Measurements from ENCODE around the gene PRDM1.

PRDM1 gene

DNA sequence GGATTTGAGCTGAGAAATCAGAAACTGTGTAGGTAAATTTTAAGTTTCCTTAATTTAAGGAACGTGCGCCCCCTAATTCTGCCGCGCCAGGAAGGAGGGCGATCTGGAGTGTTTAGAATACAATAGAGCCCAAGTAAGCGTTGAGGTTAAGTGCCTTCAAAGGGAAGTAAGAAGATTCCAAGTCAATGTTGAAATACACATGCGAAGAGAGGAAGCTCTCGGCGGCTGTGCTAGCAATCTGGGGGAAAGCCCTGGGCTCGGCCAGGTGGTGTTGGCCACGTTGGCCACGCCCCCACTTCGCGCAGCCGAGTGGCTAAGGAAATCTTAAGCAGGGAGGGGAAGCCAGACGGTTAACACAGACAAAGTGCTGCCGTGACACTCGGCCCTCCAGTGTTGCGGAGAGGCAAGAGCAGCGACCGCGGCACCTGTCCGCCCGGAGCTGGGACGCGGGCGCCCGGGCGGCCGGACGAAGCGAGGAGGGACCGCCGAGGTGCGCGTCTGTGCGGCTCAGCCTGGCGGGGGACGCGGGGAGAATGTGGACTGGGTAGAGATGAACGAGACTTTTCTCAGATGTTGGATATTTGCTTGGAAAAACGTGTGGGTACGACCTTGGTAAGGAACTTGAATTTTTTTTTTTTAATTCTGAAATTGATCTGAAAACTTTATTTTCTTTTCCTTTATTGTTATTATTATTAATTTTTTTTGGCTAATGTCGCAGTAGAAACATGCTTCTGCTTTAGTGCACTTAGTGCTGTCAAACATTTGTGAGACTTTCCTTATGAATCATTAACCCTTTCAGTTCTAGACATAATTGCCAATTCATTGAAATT lies at the start of gene PRDM1:
TSS of gene PRDM1 (plus strand) at position 353 of the 830 bp plus-strand sequence. CDS start at position 571, 218 bp downstream.
- DNase-seq = peak; percentile 96

DNA sequence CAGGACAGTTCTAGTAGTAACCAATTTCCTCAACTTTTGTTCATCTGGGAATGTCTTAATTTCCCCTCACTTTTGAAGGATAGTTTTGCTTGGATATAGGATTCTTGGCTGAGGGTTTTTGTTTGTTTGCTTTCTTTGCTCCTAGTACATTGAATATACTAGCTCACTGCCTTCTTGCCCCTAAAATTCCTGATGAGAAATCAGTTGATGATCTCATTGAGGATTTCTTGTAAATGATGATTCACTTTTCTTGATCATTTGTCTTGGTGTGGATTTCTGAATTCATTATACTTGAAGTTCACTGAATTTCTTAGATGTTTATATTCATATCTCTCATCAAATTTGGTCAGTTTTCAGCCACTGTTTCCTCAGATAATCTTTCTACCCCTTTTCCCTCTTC lies 49.1 kb upstream of the PRDM1 start:
- DNase-seq = no peak

DNA sequence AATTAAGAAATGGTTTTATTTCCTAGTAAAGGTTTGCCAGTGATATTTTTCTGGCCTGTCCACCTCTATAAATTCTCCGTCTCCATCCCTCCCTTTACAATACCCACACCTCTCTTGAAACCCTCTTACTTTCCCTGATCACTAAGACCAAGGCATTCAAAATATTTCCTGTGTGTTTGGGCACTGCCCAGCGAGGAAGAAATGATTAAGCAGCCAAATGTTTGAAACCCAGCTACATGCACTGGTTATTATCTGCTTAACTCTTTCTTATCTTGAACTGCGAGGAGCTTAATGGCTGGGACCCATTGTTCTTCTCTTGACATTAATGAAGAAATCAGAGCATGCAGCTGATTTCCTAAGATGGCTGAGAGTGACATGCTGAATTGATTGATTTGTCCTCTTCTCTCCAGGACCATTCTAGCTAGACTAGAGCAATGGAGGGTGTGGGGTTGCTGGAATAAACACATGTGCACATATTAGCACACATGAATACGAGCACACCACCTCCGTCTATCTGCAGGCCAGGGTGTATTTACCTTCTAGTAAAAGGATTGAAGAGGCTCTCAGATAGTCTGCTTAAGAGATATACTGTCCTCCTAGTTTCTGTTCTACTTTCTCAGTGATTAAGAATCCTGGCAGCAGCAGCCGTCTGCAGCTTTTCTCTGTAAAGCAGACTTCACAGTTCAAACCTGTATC lies 46.1 kb upstream of the PRDM1 start:
- DNase-seq = no peak

DNA sequence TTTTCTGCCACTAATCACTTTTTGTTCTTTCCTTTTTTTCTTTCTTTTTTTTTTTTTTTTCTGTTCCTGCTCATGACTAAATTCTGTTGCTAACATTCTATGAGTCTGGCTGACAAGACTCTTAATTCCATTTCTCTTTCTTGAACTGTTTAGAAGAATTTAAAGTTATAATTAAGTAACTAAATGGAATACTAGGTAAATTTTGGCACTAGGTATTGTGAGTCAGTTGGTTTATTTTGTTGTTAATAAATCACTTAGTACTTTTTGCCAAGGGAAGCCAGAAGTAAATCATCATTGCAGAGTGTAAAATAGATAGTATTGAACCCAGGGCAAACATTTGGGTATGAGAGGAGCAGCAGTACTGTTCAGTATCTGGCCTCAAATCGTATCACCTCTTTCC lies 42.0 kb upstream of the PRDM1 start:
- DNase-seq = no peak

DNA sequence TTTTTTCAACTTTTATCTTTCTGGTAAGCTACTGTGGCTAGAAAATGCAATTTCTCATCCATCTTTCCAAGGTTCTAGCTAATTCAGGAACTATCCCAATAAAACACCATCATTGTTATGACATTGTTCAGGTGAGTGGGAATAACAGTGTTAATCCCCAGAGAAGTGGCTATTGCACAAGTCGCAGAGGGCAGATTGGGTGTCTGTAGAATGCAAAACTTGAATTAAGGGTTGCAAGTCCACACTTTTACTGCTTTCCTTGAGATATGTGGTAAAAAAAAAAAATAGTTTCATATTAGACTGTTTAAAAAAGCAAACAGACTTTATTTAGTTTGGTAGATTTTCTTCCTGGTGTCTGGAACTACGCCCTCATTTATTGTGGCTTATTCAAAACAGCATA lies 41.1 kb upstream of the PRDM1 start:
- DNase-seq = no peak

DNA sequence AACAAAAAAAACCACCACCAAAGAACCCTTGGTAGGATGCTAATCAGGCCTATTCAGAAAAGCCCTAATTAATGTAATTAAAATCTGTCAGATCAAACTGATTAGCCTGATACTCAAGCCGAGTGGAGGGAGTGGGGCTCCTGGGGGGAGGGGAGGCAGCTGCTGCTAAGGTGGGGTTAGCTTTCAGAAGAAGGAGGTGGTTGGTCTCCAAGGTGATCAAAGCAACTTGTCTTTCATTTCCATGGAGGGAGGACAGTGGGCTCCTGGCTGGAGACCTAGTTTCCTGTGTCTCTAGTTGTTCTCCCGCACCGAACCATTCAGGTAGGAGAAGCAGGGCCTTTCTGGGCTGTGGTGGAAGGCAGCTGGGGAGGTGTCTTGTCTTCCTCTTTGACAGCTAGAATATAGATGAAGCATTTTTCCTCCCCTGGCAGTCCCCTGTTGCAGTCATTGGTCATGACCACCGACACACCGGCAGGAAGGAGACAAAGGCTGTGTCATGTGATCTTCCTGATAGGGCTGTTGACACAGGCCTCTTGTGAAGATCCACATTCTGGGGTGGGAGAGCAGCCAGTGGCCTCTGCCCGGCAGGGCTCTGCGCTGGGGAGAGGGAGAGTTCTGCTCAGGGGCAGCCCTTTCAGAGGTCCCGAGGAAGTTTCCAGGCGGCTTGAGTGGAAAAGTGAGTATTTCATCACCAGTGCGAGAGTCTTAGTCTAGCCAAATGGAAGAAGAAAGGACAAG lies 39.9 kb upstream of the PRDM1 start:
- no peak for DNase-seq

DNA sequence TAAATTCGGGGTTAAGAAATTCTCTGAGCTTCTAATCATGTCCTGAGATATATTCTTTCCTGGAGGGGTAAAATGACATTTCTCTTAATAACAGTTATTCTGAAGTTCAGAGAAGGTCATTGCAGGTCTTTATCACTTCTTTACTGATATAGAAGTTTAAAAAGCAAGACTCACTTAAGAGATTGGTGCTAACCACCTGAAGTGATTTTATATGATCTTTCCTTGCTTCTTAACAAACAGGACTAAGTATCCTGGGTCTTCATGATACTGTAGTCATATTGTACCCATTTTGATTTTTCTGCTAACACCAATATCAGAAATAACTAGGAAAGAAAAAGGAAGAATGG lies 39.3 kb upstream of the PRDM1 start:
- no peak for DNase-seq

DNA sequence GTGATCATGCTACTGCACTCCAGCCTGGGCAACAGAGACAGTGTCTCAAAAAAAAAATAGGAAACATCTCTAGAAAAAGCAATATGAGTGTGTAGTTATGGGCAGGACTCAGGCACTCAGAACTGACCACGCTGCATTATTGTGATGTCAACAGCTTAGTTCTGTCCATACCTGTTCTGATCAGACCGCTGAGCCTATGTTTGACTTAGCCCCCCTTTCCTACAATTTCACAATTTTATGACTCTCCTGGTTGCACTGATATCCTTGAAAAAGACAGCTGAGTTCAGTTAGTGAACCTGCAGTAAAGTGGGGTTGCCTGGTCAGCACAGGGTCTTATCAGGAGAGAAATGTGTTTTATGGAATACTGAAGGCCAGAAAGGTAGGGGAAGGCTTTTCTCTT lies 37.8 kb upstream of the PRDM1 start:
- no peak for DNase-seq

DNA sequence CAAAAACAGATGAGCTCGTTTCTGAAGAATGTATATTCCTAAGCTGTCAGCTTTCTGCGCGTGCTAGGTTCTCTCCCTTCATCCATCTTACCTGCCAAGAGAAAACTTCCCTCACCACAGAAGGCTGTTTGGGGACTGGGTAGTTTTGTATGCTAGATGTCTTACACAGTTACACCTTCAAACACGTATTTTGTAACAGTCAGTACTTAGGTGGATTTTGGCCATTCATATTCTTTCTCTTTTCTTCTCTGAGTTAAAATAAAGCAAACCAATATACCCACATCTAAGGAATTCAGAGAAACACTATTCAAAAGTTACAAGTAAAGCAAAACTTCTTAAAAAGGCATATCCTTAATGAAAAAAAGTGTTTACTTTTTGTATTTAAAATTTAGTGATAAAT lies 35.6 kb upstream of the PRDM1 start:
- no peak for DNase-seq

DNA sequence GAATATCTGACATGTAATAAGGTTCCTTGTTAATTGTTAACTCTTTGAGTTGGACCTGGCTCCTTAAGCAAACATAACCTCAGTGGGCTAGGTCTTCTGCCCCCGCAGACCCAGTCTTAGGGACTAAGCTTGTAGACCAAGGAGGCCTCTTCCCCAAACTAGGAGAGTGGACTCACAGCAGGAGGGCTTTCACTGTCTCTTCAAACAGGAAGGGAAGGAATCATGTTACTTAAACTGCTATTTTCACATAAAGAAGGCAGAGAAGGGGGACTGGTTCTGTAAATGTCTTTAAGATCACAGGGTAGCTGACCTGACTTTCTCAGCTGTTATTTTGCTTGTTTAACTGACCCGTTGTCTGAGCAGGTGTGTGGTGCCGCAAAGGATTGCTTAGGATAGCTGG lies 34.9 kb upstream of the PRDM1 start:
- no peak for DNase-seq

DNA sequence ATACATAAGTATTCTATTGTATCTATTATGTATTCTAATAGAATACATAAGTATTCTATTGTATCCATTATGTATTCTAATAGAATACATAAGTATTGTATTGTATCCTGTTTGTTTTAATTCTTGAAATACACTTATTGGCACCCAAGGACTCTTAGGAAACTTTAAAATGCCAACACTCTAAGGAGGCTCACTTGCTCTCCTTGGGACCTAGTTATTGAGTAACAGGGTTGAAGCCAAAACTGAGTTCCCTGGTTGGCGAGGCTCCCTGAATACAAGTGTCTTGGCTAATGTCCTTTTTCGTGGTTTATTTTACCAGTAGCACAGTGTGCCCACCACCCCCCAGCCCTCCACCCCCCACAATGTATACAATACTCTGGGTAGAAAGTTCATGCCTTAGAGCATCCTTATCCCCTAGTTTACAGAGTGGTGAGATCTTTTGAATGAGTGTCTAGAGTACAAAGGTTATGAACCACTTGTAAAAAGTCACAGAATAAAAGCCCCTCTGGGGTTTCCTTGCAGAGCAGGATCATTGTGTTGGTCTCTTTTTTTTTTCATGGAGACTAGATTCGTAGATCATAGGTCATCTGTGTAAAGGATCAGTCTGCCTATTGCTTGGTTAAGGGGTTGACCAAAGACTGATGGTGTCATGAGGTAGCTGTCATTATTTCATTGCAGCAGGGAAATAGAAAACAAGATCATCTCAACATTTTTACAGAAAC lies 32.5 kb upstream of the PRDM1 start:
- no peak for DNase-seq

DNA sequence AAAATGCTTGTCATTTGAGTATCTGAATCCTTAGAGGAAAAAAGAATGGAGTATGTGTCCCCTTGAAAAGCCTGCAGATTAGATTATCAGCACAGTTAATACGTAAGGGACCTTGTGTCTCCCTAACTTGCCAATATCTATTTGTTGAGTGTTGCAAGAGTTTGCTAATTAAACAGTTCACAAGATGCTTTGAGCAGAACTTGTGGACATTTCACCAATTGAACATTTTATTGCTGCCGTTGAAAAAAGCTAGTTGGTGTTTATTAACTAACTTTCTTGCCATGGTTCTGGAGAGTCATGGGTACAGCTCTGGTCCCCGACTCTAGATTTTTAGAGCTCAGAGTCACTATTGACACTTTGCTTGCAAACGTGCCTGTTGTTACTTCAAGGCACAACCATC lies 30.6 kb upstream of the PRDM1 start:
- no peak for DNase-seq

DNA sequence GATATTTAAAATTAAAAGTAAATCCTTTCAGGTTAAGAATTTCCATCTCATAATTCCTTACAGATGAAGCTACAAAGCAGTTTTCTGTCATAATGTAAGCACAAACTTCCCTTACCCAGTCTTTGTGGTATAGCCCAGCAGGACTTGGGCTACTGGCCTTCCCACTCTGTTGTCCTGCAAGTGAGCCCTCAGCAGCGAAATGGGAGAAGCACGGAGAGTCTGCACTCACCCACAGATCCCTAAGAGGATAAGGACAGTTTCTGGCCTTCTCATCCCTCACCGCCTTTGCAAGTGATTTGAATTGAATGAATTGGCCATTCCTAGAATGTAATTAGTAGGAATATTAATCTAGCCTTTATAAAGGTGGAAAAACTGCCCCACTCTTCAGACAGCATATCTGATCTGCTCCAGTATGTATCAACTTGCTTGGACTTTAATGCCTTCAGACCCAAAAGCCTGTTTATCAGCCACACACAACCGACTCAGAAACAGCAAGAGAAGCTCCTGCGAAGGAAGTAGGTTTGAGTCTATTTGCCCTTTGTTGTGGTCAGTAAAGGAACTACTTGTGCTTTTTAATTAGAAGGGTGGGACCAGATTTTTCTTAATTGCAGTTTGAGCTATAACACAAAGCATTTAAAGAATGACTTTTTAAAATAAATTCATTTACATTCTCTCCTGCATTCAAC lies 29.9 kb upstream of the PRDM1 start:
- DNase-seq = no peak

DNA sequence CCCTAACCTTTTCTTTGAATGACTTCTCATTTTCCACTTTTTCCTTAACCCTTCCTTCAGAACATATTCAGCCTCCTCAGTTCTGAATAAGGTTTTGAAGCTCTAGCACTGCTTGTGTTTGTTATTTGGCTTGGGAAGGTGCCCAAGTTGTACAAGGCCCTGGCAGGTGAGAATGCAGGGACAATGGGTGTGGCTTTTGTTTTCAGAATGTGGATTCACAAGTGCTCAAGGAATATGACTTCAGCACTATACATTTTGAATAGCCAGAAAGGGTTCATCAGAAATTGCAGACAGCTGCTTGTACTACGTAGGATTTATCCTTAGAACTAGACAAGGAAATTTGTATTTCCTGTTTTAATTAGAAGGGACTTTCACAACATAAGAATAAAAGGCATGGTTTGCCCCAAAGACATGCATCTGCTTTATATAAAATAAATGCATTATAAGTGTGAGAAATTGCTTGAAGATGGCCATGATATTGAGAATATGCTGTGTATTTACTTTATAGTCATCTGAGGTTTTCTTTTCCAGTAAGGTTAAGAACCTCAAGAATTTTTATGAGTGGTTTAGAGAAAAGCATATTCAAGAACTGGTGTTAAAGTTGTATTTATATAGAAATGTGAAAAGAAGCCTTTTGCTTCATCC lies 29.3 kb upstream of the PRDM1 start:
- no peak for DNase-seq

DNA sequence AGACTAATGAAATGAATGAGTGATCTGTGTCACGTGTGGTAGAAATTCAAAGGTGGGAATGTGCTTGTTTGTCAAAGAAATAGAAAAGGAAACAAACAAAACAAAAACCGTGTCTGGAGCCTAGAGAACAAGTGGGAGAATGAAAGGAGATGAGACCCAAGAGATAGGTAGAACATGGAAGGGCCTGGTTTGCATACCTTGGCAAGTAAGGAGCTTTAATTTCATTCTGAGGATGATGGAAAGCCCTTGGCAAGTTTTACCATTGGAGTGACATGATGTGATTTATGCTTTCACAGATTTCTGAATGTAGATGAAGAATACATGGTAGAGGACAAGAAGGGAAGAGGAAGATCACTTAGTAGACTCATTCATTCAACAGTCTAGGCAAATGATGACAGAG lies 26.8 kb upstream of the PRDM1 start:
- DNase-seq = no peak

DNA sequence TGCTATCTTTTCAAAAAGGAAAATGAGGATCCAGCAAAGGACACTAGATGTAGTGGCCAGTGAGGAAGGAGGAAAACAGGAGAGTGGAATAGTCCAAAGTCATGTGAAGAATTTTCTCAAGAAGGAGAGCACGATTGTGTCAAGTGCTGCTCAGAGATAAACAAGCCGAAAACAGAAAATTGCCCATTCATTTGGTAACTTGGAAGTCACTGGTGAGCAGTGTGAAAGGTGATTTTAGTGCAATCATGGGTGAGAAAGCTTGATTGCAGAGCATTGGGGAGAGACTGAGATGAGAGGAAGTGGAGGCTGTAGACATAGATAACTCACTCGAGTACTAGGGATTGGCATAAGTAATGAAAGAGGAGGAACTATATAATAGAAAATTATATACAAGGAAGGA lies 26.0 kb upstream of the PRDM1 start:
- DNase-seq = no peak

DNA sequence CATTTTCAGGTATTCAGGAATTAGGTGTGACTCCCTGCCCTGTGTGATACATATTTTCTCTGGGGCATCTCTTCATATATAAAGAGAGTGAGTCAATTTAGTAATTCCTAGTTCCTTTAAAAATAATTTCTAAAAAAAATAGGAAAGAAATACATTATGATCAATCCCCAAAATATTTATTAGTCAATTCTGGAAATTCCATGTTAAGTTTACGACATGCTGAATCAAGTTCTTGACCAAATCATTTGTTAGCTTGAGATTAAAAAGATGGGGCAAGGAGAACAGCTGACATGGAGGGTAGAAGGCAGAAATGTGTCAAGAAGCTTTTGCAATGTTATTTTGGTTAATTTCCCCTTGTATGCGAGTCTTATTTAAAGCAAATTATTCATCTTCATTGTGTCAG lies 22.7 kb upstream of the PRDM1 start:
- no peak for DNase-seq

DNA sequence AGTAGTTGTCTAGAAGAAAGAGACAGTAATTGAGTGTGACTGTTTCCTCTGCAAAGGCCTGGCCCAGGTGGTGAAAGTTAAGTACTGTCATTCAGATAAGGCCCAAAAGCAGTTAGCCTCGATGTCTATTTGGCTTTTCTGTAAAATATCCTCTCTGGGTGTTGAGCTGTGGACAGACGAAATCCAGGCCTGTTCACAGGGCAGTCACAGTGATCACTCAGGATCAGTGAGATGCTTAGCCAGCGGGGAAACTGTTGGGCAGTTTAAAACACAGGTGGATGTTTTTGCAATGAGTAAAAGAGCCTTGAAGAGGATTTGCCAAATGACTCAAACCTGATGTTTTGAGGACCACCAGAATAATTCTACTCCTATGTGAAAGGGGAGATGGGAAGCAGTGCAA lies 22.0 kb upstream of the PRDM1 start:
- peak; percentile 94 for DNase-seq

DNA sequence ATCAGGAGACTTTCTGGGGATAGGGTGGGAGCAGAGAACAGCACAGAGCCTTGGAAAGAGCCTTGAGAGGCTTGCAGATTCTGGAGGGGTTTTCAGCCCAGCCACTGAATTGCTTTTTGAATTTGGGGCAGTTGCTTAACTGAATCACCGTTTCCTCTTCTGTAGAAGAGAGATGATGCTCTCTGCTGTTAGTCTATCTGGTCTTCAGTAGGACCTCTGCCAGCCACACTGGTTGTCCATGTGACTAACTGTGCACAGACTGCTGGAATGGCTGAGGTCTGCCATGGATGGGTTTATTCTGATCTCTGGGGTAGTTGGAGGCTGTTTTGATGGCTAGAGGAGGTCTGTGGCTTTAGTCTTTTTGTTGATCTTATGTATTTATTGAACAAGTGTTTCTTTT lies 21.4 kb upstream of the PRDM1 start:
- no peak for DNase-seq

DNA sequence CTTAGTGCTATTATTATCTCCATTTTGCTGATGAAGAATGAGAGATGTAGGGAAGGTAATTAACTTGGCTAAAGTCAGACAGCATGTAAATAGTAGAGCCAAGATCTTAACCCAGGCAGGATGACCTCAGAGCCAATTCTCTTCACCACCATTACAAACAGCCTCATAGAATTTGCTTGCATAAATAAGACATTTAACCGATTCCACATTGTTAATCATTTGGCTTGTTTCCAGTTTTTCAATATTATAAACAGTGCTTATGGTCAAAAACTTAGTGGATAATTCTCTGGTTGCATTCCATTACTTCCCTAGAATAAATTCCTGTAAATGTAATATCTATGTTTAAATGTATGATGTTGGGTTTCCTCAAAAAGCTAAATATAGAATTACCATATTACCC lies 19.1 kb upstream of the PRDM1 start:
- DNase-seq = no peak

DNA sequence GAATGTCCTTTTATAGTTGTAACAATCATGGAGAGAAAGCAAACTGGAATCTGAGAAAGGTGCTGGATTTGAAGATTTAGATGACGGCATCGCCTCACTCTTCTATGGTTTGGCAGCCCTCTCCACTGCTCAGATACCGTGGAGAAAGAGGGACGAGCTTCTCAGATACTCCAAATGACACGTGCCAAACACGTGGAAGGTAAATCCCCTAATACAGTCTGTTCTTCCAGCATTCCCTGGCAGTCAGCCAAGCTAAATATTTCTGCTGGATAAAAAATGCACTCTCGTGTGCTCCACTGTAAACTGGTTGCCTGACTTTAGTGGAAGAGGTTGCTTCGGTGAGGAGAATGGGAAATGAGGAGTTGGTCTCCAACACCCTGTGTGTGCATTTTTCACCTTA lies 16.7 kb upstream of the PRDM1 start:
- no peak for DNase-seq

DNA sequence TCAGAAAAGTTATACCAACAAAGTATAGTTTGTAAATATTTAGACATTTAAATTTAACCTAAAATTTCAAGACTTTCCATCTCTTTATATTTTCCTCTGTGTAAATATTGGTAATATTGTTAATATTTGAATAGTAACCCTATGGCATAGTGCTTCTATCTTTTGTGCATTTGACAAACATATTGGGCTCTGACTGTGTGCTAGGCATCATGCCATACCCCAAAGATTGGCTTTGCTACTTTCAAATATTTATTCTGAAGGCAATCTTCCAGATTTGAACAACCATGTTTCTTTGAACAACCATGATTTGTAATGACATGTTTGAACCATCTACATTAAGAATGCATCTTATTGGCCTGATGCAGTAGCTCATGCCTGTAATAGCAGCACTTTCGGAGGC lies 15.5 kb upstream of the PRDM1 start:
- no peak for DNase-seq

All from islet precursor cell (in vitro differentiated cells).